CD14-positive monocyte (primary cell): ENCODE data around the gene H19. TPM values are rescaled to one million over a fixed set of nuclear protein-coding genes. Genes with fewer than 3 reads are reported as not detected.

ENCODE experiments used
- DNase-seq, 3 donors: peaks; one replicate each; pipeline ENCODE4 v3.0.0-alpha.2; 2011 to 2022
- H2AFZ ChIP-seq: 2 replicates; pipeline ENCODE4 v1.6.0; 2012; ENCODE audit warnings: mild to moderate bottlenecking, low read depth, low read length, inconsistent platforms; ENCODE audit not compliant: insufficient read depth, poor library complexity, severe bottlenecking
- H3K27ac ChIP-seq, 2 donors: 1 replicate in 1 of 2; 2 replicates in 1 of 2; pipeline ENCODE4 v1.5.1; 2012 to 2013; ENCODE audit warnings: low read length in 2 of 2, control low read depth in 1 of 2, inconsistent platforms in 1 of 2, low read depth in 1 of 2, mild to moderate bottlenecking in 1 of 2
- H3K27me3 ChIP-seq, 2 donors: one replicate each; pipeline versions ENCODE4 v1.6.0 to v1.6.1; 2011 to 2013; ENCODE audit warnings: low read length in 2 of 2; ENCODE audit not compliant: control insufficient read depth in 2 of 2, insufficient read depth in 2 of 2
- H3K36me3 ChIP-seq, 2 donors: replicated peaks in 1 of 2; 1 replicate in 1 of 2; 2 replicates in 1 of 2; pipeline versions ENCODE4 v1.5.1 to v1.6.1; 2012 to 2013; ENCODE audit warnings: low read length in 2 of 2, control low read depth in 1 of 2, inconsistent platforms in 1 of 2, mild to moderate bottlenecking in 1 of 2; ENCODE audit not compliant: insufficient read depth in 2 of 2, control insufficient read depth in 1 of 2
- H3K4me1 ChIP-seq, 2 donors: 1 replicate in 1 of 2; 2 replicates in 1 of 2; pipeline versions ENCODE4 v1.5.1 to v1.6.1; 2012 to 2013; ENCODE audit warnings: low read length in 2 of 2, control low read depth in 1 of 2, inconsistent platforms in 1 of 2, mild to moderate bottlenecking in 1 of 2, moderate library complexity in 1 of 2; ENCODE audit not compliant: insufficient read depth in 2 of 2, control insufficient read depth in 1 of 2
- H3K4me2 ChIP-seq: replicated peaks from 2 replicates; pipeline ENCODE3; 2012; ENCODE audit warnings: low read length, moderate library complexity, mild to moderate bottlenecking; ENCODE audit not compliant: poor library complexity, severe bottlenecking; ENCODE audit errors: extremely low read depth
- H3K4me3 ChIP-seq, 3 experiments: fragments of 200-600 bp in 1 of 3; sonication (generic) in 1 of 3; replicated peaks in 1 of 3; 1 replicate in 2 of 3; 2 replicates in 1 of 3; pipeline ENCODE4 v1.5.1; 2011 to 2013; ENCODE audit warnings: low read length in 3 of 3, mild to moderate bottlenecking in 3 of 3, control low read depth in 2 of 3, low read depth in 2 of 3, inconsistent platforms in 1 of 3, moderate library complexity in 1 of 3
- H3K79me2 ChIP-seq: 2 replicates; pipeline ENCODE4 v1.6.0; 2012; ENCODE audit warnings: mild to moderate bottlenecking, control low read depth, inconsistent platforms, low read length, moderate library complexity; ENCODE audit not compliant: insufficient read depth
- H3K9ac ChIP-seq: 2 replicates; pipeline ENCODE4 v1.6.0; 2017; ENCODE audit warnings: low read length, mild to moderate bottlenecking; ENCODE audit not compliant: insufficient read depth, poor library complexity, severe bottlenecking
- H3K9me3 ChIP-seq, 2 donors: replicated peaks in 1 of 2; 1 replicate in 1 of 2; 2 replicates in 1 of 2; pipeline versions ENCODE4 v1.5.1 to v1.6.1; 2012 to 2013; ENCODE audit warnings: low read length in 2 of 2, control low read depth in 1 of 2; ENCODE audit not compliant: control insufficient read depth in 1 of 2, insufficient read depth in 1 of 2
- H4K20me1 ChIP-seq: 2 replicates; pipeline ENCODE4 v1.6.0; 2012; ENCODE audit warnings: mild to moderate bottlenecking, low read length, control low read depth, moderate library complexity; ENCODE audit not compliant: insufficient read depth
- H3K27ac Mint-ChIP-seq, 7 donors: one replicate each; pipeline ENCODE4 v1.8.0; 2020; ENCODE audit warnings: mild to moderate bottlenecking in 7 of 7, mixed read lengths in 7 of 7, moderate library complexity in 6 of 7, inconsistent platforms in 2 of 7
- H3K27me3 Mint-ChIP-seq, 3 donors: one replicate each; pipeline ENCODE4 v1.8.0; 2021 to 2022; ENCODE audit warnings: low read depth in 3 of 3, mild to moderate bottlenecking in 3 of 3, mixed read lengths in 3 of 3, moderate library complexity in 3 of 3, inconsistent platforms in 1 of 3
- H3K36me3 Mint-ChIP-seq, 2 donors: one replicate each; pipeline ENCODE4 v1.8.0; 2020; ENCODE audit warnings: mixed read lengths in 2 of 2, inconsistent platforms in 1 of 2, mild to moderate bottlenecking in 1 of 2
- H3K4me1 Mint-ChIP-seq: one replicate; pipeline ENCODE4 v1.8.0; 2020; ENCODE audit warnings: mild to moderate bottlenecking, mixed read lengths
- H3K4me3 Mint-ChIP-seq, 2 donors: one replicate each; pipeline ENCODE4 v1.8.0; 2020; ENCODE audit warnings: mild to moderate bottlenecking in 2 of 2, mixed read lengths in 2 of 2, moderate library complexity in 1 of 2
- H3K9me3 Mint-ChIP-seq, 7 donors: one replicate each; pipeline ENCODE4 v1.8.0; 2020 to 2022; ENCODE audit warnings: mixed read lengths in 7 of 7, mild to moderate bottlenecking in 6 of 7, moderate library complexity in 6 of 7, inconsistent platforms in 2 of 7
- CTCF ChIP-seq: fragments of 200-600 bp; IDR thresholded peaks from one replicate; pipeline ENCODE4 v1.8.0; 2022; ENCODE audit warnings: antibody characterized with exemption, mild to moderate bottlenecking
- WGBS: methylation state at CpG from one replicate; pipeline ENCODE4 v1.1.5; 2013; ENCODE audit warnings: missing lambda C conversion rate; ENCODE audit not compliant: insufficient coverage; 5-methylcytosine and 5-hydroxymethylcytosine counted together
- intact Hi-C, 2 donors: fragments of 100-400 bp; cut with micrococcal nuclease; formaldehyde crosslinking; loops; one replicate each; pipeline versions ENCODE4 v1.15.0 to v1.15.1; 2023
- polyA plus RNA-seq, 3 donors: library from polyadenylated mRNA; depleted of rRNA in 1 of 3; unstranded in 2 of 3; stranded (reverse) in 1 of 3; fragments of 300-500 nt in 2 of 3; fragments of >200 nt in 1 of 3; fragmentation: Illumina TruSeq in 2 of 3; gene quantifications; 1 replicate in 2 of 3; 2 replicates in 1 of 3; pipeline ENCODE4 v1.2.3, GENCODE V29; 2012 to 2021

H19 gene
- polyA plus RNA-seq, 3 donors: 0.47 TPM; not detected in 2

GRCh38 chr11:1998290-1998689, 648 bp upstream of the H19 start:
- H3K27ac Mint-ChIP-seq: no peak overlapping the region
- TF ChIP-seq CTCF: no peak
- no CpG with 5 or more reads among the region's 28 CpGs for WGBS

GRCh38 chr11:1994121-1994520, 3.5 kb downstream of the H19 start:
- Histone ChIP-seq H3K9ac (no peak overlapping the region), H3K4me1 (no peaks in the 10 kb centered on the region), H3K9me3 (no peaks in the 10 kb centered on the region), H3K36me3 (no peaks in the 10 kb centered on the region), H3K79me2 (no peaks in the 10 kb centered on the region), H3K4me3 (no peak overlapping the region), H3K4me2 (no peak overlapping the region), H2AFZ (no peak overlapping the region), H3K27me3 (no peaks in the 10 kb centered on the region), H4K20me1 (no peaks in the 10 kb centered on the region), H3K27ac (no peak overlapping the region)
- H3K36me3 Mint-ChIP-seq: no peaks in the 10 kb centered on the region
- intact Hi-C loops: no loop called here
- peaks cover 0 to 2% (median 1%) of the 10 kb centered on the region in 3 donors for H3K27me3 Mint-ChIP-seq
- H3K4me3 Mint-ChIP-seq: no peak overlapping the region
- H3K9me3 Mint-ChIP-seq: no peaks in the 10 kb centered on the region
- H3K27ac Mint-ChIP-seq: no peak overlapping the region
- DNase-seq: no peak
- WGBS: no CpG with 5 or more reads among the region's 13 CpGs
- H3K4me1 Mint-ChIP-seq: no peaks in the 10 kb centered on the region
- TF ChIP-seq CTCF: no peak

More at GRCh38 chr11:1998290-1998689, 648 bp upstream of the H19 start:
- H3K4me3 Mint-ChIP-seq: no peak overlapping the region
- Histone ChIP-seq H3K27ac (no peak overlapping the region), H3K4me2 (no peak overlapping the region), H3K9me3 (no peaks in the 10 kb centered on the region), H3K27me3 (no peaks in the 10 kb centered on the region), H4K20me1 (no peaks in the 10 kb centered on the region), H2AFZ (no peak overlapping the region), H3K4me3 (no peak overlapping the region), H3K36me3 (no peaks in the 10 kb centered on the region), H3K9ac (no peak overlapping the region), H3K4me1 (no peaks in the 10 kb centered on the region), H3K79me2 (no peaks in the 10 kb centered on the region)
- intact Hi-C loops: no loop called here
- H3K4me1 Mint-ChIP-seq: no peaks in the 10 kb centered on the region
- H3K27me3 Mint-ChIP-seq: no peaks in the 10 kb centered on the region
- no peak for DNase-seq
- no peaks in the 10 kb centered on the region for H3K36me3 Mint-ChIP-seq
- H3K9me3 Mint-ChIP-seq: no peaks in the 10 kb centered on the region
